Liver (tissue), 9 donors: ENCODE measurements around the gene HSPG2. TPM values are rescaled to one million over a fixed set of nuclear protein-coding genes. Genes with fewer than 3 reads are reported as not detected.

ENCODE experiments used
- DNase-seq: peaks from one replicate; pipeline ENCODE4 v3.0.0-alpha.2; 2017; ENCODE audit warnings: low spot score
- H3K27ac ChIP-seq, 2 donors: one replicate each; pipeline ENCODE4 v1.7.0; 2013; ENCODE audit warnings: inconsistent platforms in 2 of 2, low read length in 2 of 2, control low read depth in 1 of 2, low read depth in 1 of 2, mild to moderate bottlenecking in 1 of 2
- H3K27me3 ChIP-seq, 4 donors: one replicate each; pipeline versions ENCODE4 v1.6.1 to v1.7.0; 2013; ENCODE audit warnings: low read length in 3 of 4, inconsistent platforms in 1 of 4, mild to moderate bottlenecking in 1 of 4, moderate library complexity in 1 of 4; ENCODE audit not compliant: control insufficient read depth in 4 of 4, insufficient read depth in 4 of 4
- H3K36me3 ChIP-seq, 4 donors: one replicate each; pipeline versions ENCODE4 v1.6.1 to v1.7.0; 2013; ENCODE audit warnings: low read length in 3 of 4, mild to moderate bottlenecking in 3 of 4, low read depth in 1 of 4, moderate library complexity in 1 of 4; ENCODE audit not compliant: control insufficient read depth in 4 of 4, insufficient read depth in 3 of 4
- H3K4me1 ChIP-seq, 4 donors: one replicate each; pipeline versions ENCODE4 v1.6.1 to v1.7.0; 2013; ENCODE audit warnings: low read length in 3 of 4, mild to moderate bottlenecking in 3 of 4, moderate library complexity in 1 of 4; ENCODE audit not compliant: control insufficient read depth in 4 of 4, insufficient read depth in 4 of 4
- H3K4me3 ChIP-seq, 3 donors: one replicate each; pipeline versions ENCODE4 v1.6.1 to v1.7.0; 2013; ENCODE audit warnings: low read length in 3 of 3, control low read depth in 1 of 3, low read depth in 1 of 3, mild to moderate bottlenecking in 1 of 3
- H3K9ac ChIP-seq, 2 donors: one replicate each; pipeline ENCODE4 v1.7.0; 2013; ENCODE audit warnings: low read length in 2 of 2, mild to moderate bottlenecking in 2 of 2, moderate library complexity in 2 of 2, control low read depth in 1 of 2, low read depth in 1 of 2
- H3K9me3 ChIP-seq, 4 donors: one replicate each; pipeline versions ENCODE4 v1.6.1 to v1.7.0; 2013; ENCODE audit warnings: low read length in 3 of 4; ENCODE audit not compliant: control insufficient read depth in 4 of 4
- ATF3 ChIP-seq: IDR thresholded peaks from 2 replicates; pipeline ENCODE4 v1.6.1; 2016; ENCODE audit warnings: antibody characterized with exemption
- CTCF ChIP-seq: fragments of 150-350 bp; IDR thresholded peaks from 2 replicates; pipeline ENCODE4 v1.5.1; 2017; ENCODE audit warnings: improper control_type of control experiment, low read depth, low read length; ENCODE audit not compliant: missing input control
- EGR1 ChIP-seq, 2 donors: IDR thresholded peaks; 2 replicates each; pipeline ENCODE4 v1.6.1; 2016 to 2018; ENCODE audit warnings: antibody characterized with exemption in 2 of 2, low read depth in 2 of 2
- FOXA1 ChIP-seq: IDR thresholded peaks from 2 replicates; pipeline ENCODE4 v1.6.1; 2016; ENCODE audit warnings: antibody characterized with exemption
- FOXA2 ChIP-seq: IDR thresholded peaks from 2 replicates; pipeline ENCODE4 v1.6.1; 2016; ENCODE audit warnings: antibody characterized with exemption
- GABPA ChIP-seq, 2 donors: IDR thresholded peaks in 1 of 2; conservative IDR thresholded peaks in 1 of 2; 2 replicates each; pipeline ENCODE4 v1.6.1; 2016; ENCODE audit warnings: antibody characterized with exemption in 2 of 2, mild to moderate bottlenecking in 1 of 2, moderate library complexity in 1 of 2
- HNF4A ChIP-seq, 2 donors: conservative IDR thresholded peaks; 2 replicates each; pipeline ENCODE4 v1.6.1; 2016; ENCODE audit warnings: antibody characterized with exemption in 2 of 2, mild to moderate bottlenecking in 2 of 2
- HNF4G ChIP-seq: IDR thresholded peaks from 2 replicates; pipeline ENCODE4 v1.6.1; 2016; ENCODE audit warnings: antibody characterized with exemption
- JUND ChIP-seq, 2 donors: IDR thresholded peaks; 2 replicates each; pipeline ENCODE4 v1.6.1; 2016; ENCODE audit warnings: antibody characterized with exemption in 2 of 2
- MAX ChIP-seq: IDR thresholded peaks from 2 replicates; pipeline ENCODE4 v1.6.1; 2016; ENCODE audit warnings: antibody characterized with exemption
- NR2F2 ChIP-seq: IDR thresholded peaks from 2 replicates; pipeline ENCODE4 v1.6.1; 2016; ENCODE audit warnings: antibody characterized with exemption
- RAD21 ChIP-seq, 2 donors: IDR thresholded peaks; 2 replicates each; pipeline ENCODE4 v1.6.1; 2016; ENCODE audit warnings: antibody characterized with exemption in 2 of 2, mild to moderate bottlenecking in 2 of 2
- REST ChIP-seq: IDR thresholded peaks from 2 replicates; pipeline ENCODE4 v1.6.1; 2016; ENCODE audit warnings: antibody characterized with exemption, mild to moderate bottlenecking
- RXRA ChIP-seq, 2 donors: IDR thresholded peaks; 2 replicates each; pipeline ENCODE4 v1.6.1; 2017 to 2018; ENCODE audit warnings: antibody characterized with exemption in 2 of 2, mild to moderate bottlenecking in 1 of 2
- SP1 ChIP-seq: IDR thresholded peaks from 2 replicates; pipeline ENCODE4 v1.6.1; 2018; ENCODE audit warnings: antibody characterized with exemption, mild to moderate bottlenecking
- TAF1 ChIP-seq: conservative IDR thresholded peaks from 2 replicates; pipeline ENCODE4 v1.6.1; 2016; ENCODE audit warnings: antibody characterized with exemption, mild to moderate bottlenecking
- YY1 ChIP-seq: IDR thresholded peaks from 2 replicates; pipeline ENCODE4 v1.6.1; 2016; ENCODE audit warnings: antibody characterized with exemption, mild to moderate bottlenecking
- ZBTB33 ChIP-seq: IDR thresholded peaks from 2 replicates; pipeline ENCODE4 v1.6.1; 2016; ENCODE audit warnings: antibody characterized with exemption
- WGBS: extraction: QIAGEN DNeasy Blood & Tissue Kit; methylation state at CpG from one replicate; pipeline ENCODE4 v1.1.7; 2013; 5-methylcytosine and 5-hydroxymethylcytosine counted together
- polyA plus RNA-seq, 2 donors: library from polyadenylated mRNA; stranded (reverse) in 1 of 2; unstranded in 1 of 2; fragments of 200-250 nt in 1 of 2; fragments of >200 nt in 1 of 2; fragmentation: Nextera tagmentation in 1 of 2; extraction: Ambion mirVana in 1 of 2; gene quantifications; one replicate each; pipeline versions ENCODE4 v1.2.1 to v1.2.3, GENCODE V29; 2013 to 2015
- total RNA-seq, 2 donors: library from RNA; depleted of rRNA; stranded (reverse); fragments of >200 nt; gene quantifications; one replicate each; pipeline ENCODE4 v1.2.3, GENCODE V29; 2014
- donor health status: healthy.
- donor health status: healthy.
- donor health status: healthy.
- donor health status: healthy.
- donor health status: healthy.

The HSPG2 gene
- total and polyA plus RNA-seq, 4 donors = 5.6 to 43.9 (median 23.9) TPM

GRCh38 chr1:21930080-21930571, 7.0 kb downstream of the HSPG2 start:
- no peaks in the 10 kb centered on the region for H3K9me3 ChIP-seq
- no peak overlapping the region for H3K9ac ChIP-seq
- H3K36me3 ChIP-seq = no peaks in the 10 kb centered on the region
- no peak for TF ChIP-seq RXRA (IDR thresholded peaks at IDR 0.05)
- peak; percentile 47 for TF ChIP-seq NR2F2
- TF ChIP-seq HNF4G = no peak
- no peak for TF ChIP-seq MAX
- no peak for TF ChIP-seq JUND (IDR thresholded peaks at IDR 0.05)
- TF ChIP-seq FOXA1 = no peak
- no peak for TF ChIP-seq HNF4A (conservative IDR thresholded peaks at IDR 0.05)
- H3K4me1 ChIP-seq = peaks cover 0 to 12% (median 0%) of the 10 kb centered on the region in 4 donors
- 74% methylated on average over 8 of the region's 8 CpGs for WGBS
- no peak overlapping the region for H3K4me3 ChIP-seq
- DNase-seq = no peak
- H3K27ac ChIP-seq = no peak overlapping the region
- H3K27me3 ChIP-seq = no peaks in the 10 kb centered on the region

GRCh38 chr1:21927533-21928237, 9.4 kb downstream of the HSPG2 start:
- Histone ChIP-seq H3K9ac (no peak overlapping the region), H3K36me3 (no peaks in the 10 kb centered on the region), H3K27me3 (no peaks in the 10 kb centered on the region), H3K4me1 (peaks cover 0 to 12% (median 0%) of the 10 kb centered on the region in 4 donors), H3K4me3 (no peak overlapping the region), H3K27ac (no peak overlapping the region), H3K9me3 (no peaks in the 10 kb centered on the region)
- 70% methylated on average over 12 of the region's 12 CpGs for WGBS
- DNase-seq = no peak
- TF ChIP-seq HNF4G = no peak
- TF ChIP-seq ATF3 = no peak
- no peak for TF ChIP-seq GABPA (IDR thresholded peaks at IDR 0.05 in 1 of 2, conservative IDR thresholded peaks at IDR 0.05 in 1 of 2)
- TF ChIP-seq EGR1 (IDR thresholded peaks at IDR 0.05; ENCODE audit: low read depth in 2 of 2) = no peak
- no peak for TF ChIP-seq FOXA1
- no peak for TF ChIP-seq ZBTB33
- no peak for TF ChIP-seq SP1
- no peak for TF ChIP-seq YY1
- TF ChIP-seq NR2F2 = no peak
- TF ChIP-seq REST = no peak
- TF ChIP-seq MAX = no peak
- TF ChIP-seq TAF1 = no peak
- TF ChIP-seq JUND (IDR thresholded peaks at IDR 0.05) = no peak
- TF ChIP-seq RAD21 (IDR thresholded peaks at IDR 0.05) = no peak
- TF ChIP-seq HNF4A (conservative IDR thresholded peaks at IDR 0.05) = no peak
- no peak for TF ChIP-seq FOXA2
- no peak for TF ChIP-seq RXRA (IDR thresholded peaks at IDR 0.05)
- no peak for TF ChIP-seq CTCF
